CD8-positive, alpha-beta memory T cell (primary cell): ENCODE measurements around the gene UGGT2. TPM values are rescaled to one million over a fixed set of nuclear protein-coding genes. Genes with fewer than 3 reads are reported as not detected.
"Not testable (repeated sequence)": the region's sequence is repeated elsewhere in the genome, so short reads cannot be mapped to it uniquely, and the experiment has no call there.

Experiments
- CTCF ChIA-PET: fragments of 350-600 bp; sonication (Branson Sonifier 250); formaldehyde crosslinking; loops from one replicate; lab custom pipeline; 2021; ENCODE audit warnings: antibody characterized with exemption; lab: Charles Lee
- POLR2A ChIA-PET: fragments of 350-600 bp; sonication (Branson Sonifier 250); formaldehyde crosslinking; loops from one replicate; lab custom pipeline; 2021; ENCODE audit warnings: antibody characterized with exemption; lab: Charles Lee
- DNase-seq, 5 donors: peaks; one replicate each; pipeline versions ENCODE4 v3.0.0 to v3.0.0-alpha.2; 2020 to 2022; ENCODE audit warnings: mixed read lengths in 1 of 5
- H3K27ac ChIP-seq: one replicate; pipeline ENCODE4 v1.7.0; 2013; ENCODE audit warnings: low read depth, mild to moderate bottlenecking, low read length, moderate library complexity
- H3K27me3 ChIP-seq: 2 replicates; pipeline ENCODE4 v1.7.0; 2013; ENCODE audit warnings: low read length, mild to moderate bottlenecking; ENCODE audit not compliant: insufficient read depth, poor library complexity, severe bottlenecking
- H3K36me3 ChIP-seq: 2 replicates; pipeline ENCODE4 v1.7.0; 2013; ENCODE audit warnings: mild to moderate bottlenecking, low read length, moderate library complexity; ENCODE audit not compliant: insufficient read depth
- H3K4me1 ChIP-seq: 2 replicates; pipeline ENCODE4 v1.7.0; 2013; ENCODE audit warnings: mild to moderate bottlenecking, low read length, moderate library complexity; ENCODE audit not compliant: insufficient read depth
- H3K4me3 ChIP-seq: 2 replicates; pipeline ENCODE4 v1.7.0; 2013; ENCODE audit warnings: mild to moderate bottlenecking, low read length
- H3K9me3 ChIP-seq: 2 replicates; pipeline ENCODE4 v1.7.0; 2013; ENCODE audit warnings: mild to moderate bottlenecking, low read length
- H3K27ac Mint-ChIP-seq, 8 donors: one replicate each; pipeline ENCODE4 v1.8.0; 2020 to 2021; ENCODE audit warnings: mixed read lengths in 8 of 8, mild to moderate bottlenecking in 6 of 8, inconsistent platforms in 3 of 8, moderate library complexity in 3 of 8
- H3K27me3 Mint-ChIP-seq, 2 donors: one replicate each; pipeline ENCODE4 v1.8.0; 2020 to 2021; ENCODE audit warnings: mixed read lengths in 2 of 2, mild to moderate bottlenecking in 1 of 2, moderate library complexity in 1 of 2
- H3K36me3 Mint-ChIP-seq, 3 donors: one replicate each; pipeline ENCODE4 v1.8.0; 2020 to 2021; ENCODE audit warnings: mixed read lengths in 3 of 3, inconsistent platforms in 1 of 3, mild to moderate bottlenecking in 1 of 3
- H3K4me1 Mint-ChIP-seq, 3 donors: one replicate each; pipeline ENCODE4 v1.8.0; 2020 to 2021; ENCODE audit warnings: mixed read lengths in 3 of 3, inconsistent platforms in 1 of 3, mild to moderate bottlenecking in 1 of 3
- H3K4me3 Mint-ChIP-seq, 7 donors: one replicate each; pipeline ENCODE4 v1.8.0; 2020 to 2021; ENCODE audit warnings: mixed read lengths in 7 of 7, mild to moderate bottlenecking in 6 of 7, moderate library complexity in 4 of 7, inconsistent platforms in 2 of 7
- H3K9me3 Mint-ChIP-seq, 5 donors: one replicate each; pipeline ENCODE4 v1.8.0; 2020 to 2022; ENCODE audit warnings: mixed read lengths in 5 of 5, mild to moderate bottlenecking in 3 of 5, moderate library complexity in 2 of 5, inconsistent platforms in 1 of 5
- polyA plus RNA-seq: library from polyadenylated mRNA; unstranded; fragments of 300-500 nt; fragmentation: Illumina TruSeq; gene quantifications from one replicate; pipeline ENCODE4 v1.2.3, GENCODE V29; 2021
- total RNA-seq, 2 experiments: library from RNA; stranded (reverse); gene quantifications; one replicate each; pipeline ENCODE4 v1.2.3, GENCODE V29; 2021

UGGT2 gene
- total and polyA plus RNA-seq, 3 experiments from 2014 or later, result 0.13 to 0.20 TPM; not detected in 1

GRCh38 chr13:95793781-95794180 lies 259.4 kb downstream of the UGGT2 start:
- peaks cover 0 to 3% of the 10 kb centered on the region in 2 donors for H3K27me3 Mint-ChIP-seq
- no peaks in the 10 kb centered on the region for H3K27me3 ChIP-seq
- H3K4me1 ChIP-seq, result no peaks in the 10 kb centered on the region
- POLR2A ChIA-PET, result no interaction called here
- no peak overlapping the region for H3K4me3 Mint-ChIP-seq
- peaks cover 0 to 8% (median 5%) of the 10 kb centered on the region in 5 donors for H3K9me3 Mint-ChIP-seq
- H3K27ac Mint-ChIP-seq, result peak overlapping the region in 2 of 8 donors; percentile 46 to 66
- CTCF ChIA-PET, result no interaction called here
- H3K4me3 ChIP-seq, result no peak overlapping the region
- no peaks in the 10 kb centered on the region for H3K9me3 ChIP-seq
- peaks cover 22 to 62% (median 39%) of the 10 kb centered on the region in 3 donors for H3K36me3 Mint-ChIP-seq
- H3K27ac ChIP-seq, result no peak overlapping the region
- no peaks in the 10 kb centered on the region for H3K4me1 Mint-ChIP-seq
- no peak for DNase-seq
- peaks cover 5% of the 10 kb centered on the region for H3K36me3 ChIP-seq

GRCh38 chr13:95793018-95793555 lies 260.1 kb downstream of the UGGT2 start:
- Mint-ChIP-seq H3K9me3 (peaks cover 0 to 8% (median 5%) of the 10 kb centered on the region in 5 donors), H3K27me3 (peaks cover 0 to 4% of the 10 kb centered on the region in 2 donors), H3K36me3 (peaks cover 29 to 69% (median 44%) of the 10 kb centered on the region in 3 donors), H3K4me1 (no peaks in the 10 kb centered on the region), H3K4me3 (no peak overlapping the region), H3K27ac (no peak overlapping the region)
- H3K4me3 ChIP-seq, result no peak overlapping the region
- POLR2A ChIA-PET, result no interaction called here
- H3K36me3 ChIP-seq, result peaks cover 12% of the 10 kb centered on the region
- no peak for DNase-seq
- no peak overlapping the region for H3K27ac ChIP-seq
- no peaks in the 10 kb centered on the region for H3K9me3 ChIP-seq
- no peaks in the 10 kb centered on the region for H3K4me1 ChIP-seq
- CTCF ChIA-PET, result interaction anchor here (1.3 kb wide), 1 partner anchor 40 kb away, joined by 3 read pairs; no protein-coding TSS in a partner anchor
- H3K27me3 ChIP-seq, result no peaks in the 10 kb centered on the region

GRCh38 chr13:95791084-95791722 lies 262.0 kb downstream of the UGGT2 start:
- Histone ChIP-seq H3K4me1 (no peaks in the 10 kb centered on the region), H3K27ac (no peak overlapping the region), H3K27me3 (no peaks in the 10 kb centered on the region), H3K9me3 (no peaks in the 10 kb centered on the region), H3K4me3 (no peak overlapping the region), H3K36me3 (peaks cover 15% of the 10 kb centered on the region)
- peaks cover 0 to 4% of the 10 kb centered on the region in 2 donors for H3K27me3 Mint-ChIP-seq
- peaks cover 42 to 85% (median 57%) of the 10 kb centered on the region in 3 donors for H3K36me3 Mint-ChIP-seq
- H3K4me1 Mint-ChIP-seq, result no peaks in the 10 kb centered on the region
- no peak overlapping the region for H3K4me3 Mint-ChIP-seq
- H3K9me3 Mint-ChIP-seq, result peaks cover 0 to 8% (median 5%) of the 10 kb centered on the region in 5 donors
- POLR2A ChIA-PET, result no interaction called here
- CTCF ChIA-PET, result no interaction called here
- no peak overlapping the region for H3K27ac Mint-ChIP-seq
- DNase-seq, result no peak

- H3K27me3 ChIP-seq, POLR2A ChIA-PET, H3K9me3 ChIP-seq, H3K4me1 ChIP-seq, H3K4me3 ChIP-seq, H3K4me1 Mint-ChIP-seq, DNase-seq, H3K9me3 Mint-ChIP-seq, H3K4me3 Mint-ChIP-seq, H3K27ac ChIP-seq, H3K27ac Mint-ChIP-seq, CTCF ChIA-PET, H3K27me3 Mint-ChIP-seq: not testable (repeated sequence)
- peaks cover 15% of the 10 kb centered on the region for H3K36me3 ChIP-seq
- H3K36me3 Mint-ChIP-seq, result peaks cover 44 to 88% (median 56%) of the 10 kb centered on the region in 3 donors
These were observed 263.9 kb downstream of the UGGT2 start for GRCh38 chr13:95789315-95789714.

- ChIA-PET POLR2A (no interaction called here), CTCF (no interaction called here)
- H3K4me1 ChIP-seq, result no peaks in the 10 kb centered on the region
- Mint-ChIP-seq H3K36me3 (peaks cover 44 to 87% (median 51%) of the 10 kb centered on the region in 3 donors), H3K27ac (no peak overlapping the region), H3K4me3 (no peak overlapping the region), H3K9me3 (peaks cover 0 to 8% (median 5%) of the 10 kb centered on the region in 5 donors), H3K4me1 (no peaks in the 10 kb centered on the region), H3K27me3 (peaks cover 0 to 4% of the 10 kb centered on the region in 2 donors)
- H3K4me3 ChIP-seq, result no peak overlapping the region
- no peak for DNase-seq
- no peak overlapping the region for H3K27ac ChIP-seq
- H3K9me3 ChIP-seq, result no peaks in the 10 kb centered on the region
- peaks cover 15% of the 10 kb centered on the region for H3K36me3 ChIP-seq
- H3K27me3 ChIP-seq, result no peaks in the 10 kb centered on the region
These were observed 265.1 kb downstream of the UGGT2 start for GRCh38 chr13:95788100-95788463.

DNA sequence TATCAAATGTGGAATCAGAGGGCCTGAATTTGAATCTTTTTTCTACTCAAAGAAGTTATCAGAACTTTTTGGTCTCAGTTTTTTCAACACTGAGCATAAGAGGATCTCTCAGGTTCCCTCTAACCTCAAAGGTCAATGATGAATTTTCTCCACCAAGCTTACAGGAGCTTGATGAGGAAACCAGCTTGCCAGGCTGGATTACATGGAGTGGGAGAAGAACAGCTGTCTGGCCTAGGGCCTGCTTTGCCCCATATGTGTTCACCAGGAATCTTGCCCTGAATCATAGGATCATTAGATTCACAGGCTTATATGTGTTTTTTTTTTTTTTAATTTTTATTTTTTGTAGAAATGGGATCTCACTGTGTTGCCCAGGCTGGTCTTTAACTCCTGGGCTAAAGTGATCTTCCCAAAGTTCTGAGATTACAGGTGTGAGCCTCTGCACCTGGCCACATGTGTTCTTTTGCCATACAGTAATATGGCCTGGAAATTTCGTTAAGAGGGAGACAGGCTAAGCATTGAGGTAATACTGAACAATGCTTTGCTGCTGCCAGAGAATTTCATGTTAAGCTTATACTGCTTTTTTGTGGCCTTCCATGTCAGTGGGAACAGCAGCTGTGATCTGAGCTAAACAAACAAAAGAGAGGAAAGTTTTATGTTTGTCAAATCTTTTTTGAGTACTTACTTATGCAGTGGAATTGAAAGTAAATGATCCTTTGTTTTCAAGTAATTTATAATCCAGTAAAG lies 265.7 kb downstream of the UGGT2 start:
- CTCF ChIA-PET, result no interaction called here
- Mint-ChIP-seq H3K4me3 (no peak overlapping the region), H3K27ac (peak overlapping the region in 2 of 8 donors; percentile 4 to 39), H3K9me3 (peaks cover 0 to 8% (median 5%) of the 10 kb centered on the region in 5 donors), H3K4me1 (no peaks in the 10 kb centered on the region), H3K27me3 (peaks cover 0 to 4% of the 10 kb centered on the region in 2 donors), H3K36me3 (peaks cover 44 to 81% (median 49%) of the 10 kb centered on the region in 3 donors)
- Histone ChIP-seq H3K4me1 (no peaks in the 10 kb centered on the region), H3K36me3 (peaks cover 15% of the 10 kb centered on the region), H3K9me3 (no peaks in the 10 kb centered on the region), H3K27me3 (no peaks in the 10 kb centered on the region), H3K4me3 (no peak overlapping the region), H3K27ac (no peak overlapping the region)
- DNase-seq, result no peak
- POLR2A ChIA-PET, result no interaction called here

GRCh38 chr13:95784900-95785290 lies 268.3 kb downstream of the UGGT2 start:
- peaks cover 12% of the 10 kb centered on the region for H3K36me3 ChIP-seq
- H3K9me3 ChIP-seq, result no peaks in the 10 kb centered on the region
- Mint-ChIP-seq H3K4me1 (no peaks in the 10 kb centered on the region), H3K27ac (no peak overlapping the region), H3K27me3 (peaks cover 0 to 3% of the 10 kb centered on the region in 2 donors), H3K9me3 (peaks cover 0 to 8% (median 5%) of the 10 kb centered on the region in 5 donors), H3K36me3 (peaks cover 33 to 55% (median 40%) of the 10 kb centered on the region in 3 donors), H3K4me3 (no peak overlapping the region)
- H3K4me3 ChIP-seq, result no peak overlapping the region
- DNase-seq, result no peak
- POLR2A ChIA-PET, result no interaction called here
- H3K4me1 ChIP-seq, result no peaks in the 10 kb centered on the region
- no peak overlapping the region for H3K27ac ChIP-seq
- H3K27me3 ChIP-seq, result no peaks in the 10 kb centered on the region
- CTCF ChIA-PET, result no interaction called here
